GM19193 (cell line): Measurements from ENCODE around the gene CDC42EP3.

Source experiments
- POLR2A ChIP-seq: IDR thresholded peaks from 4 replicates; pipeline ENCODE4 v1.6.1; 2011; ENCODE audit not compliant: insufficient read depth, insufficient read length; ENCODE audit errors: extremely low read depth

Gene CDC42EP3, protein sequence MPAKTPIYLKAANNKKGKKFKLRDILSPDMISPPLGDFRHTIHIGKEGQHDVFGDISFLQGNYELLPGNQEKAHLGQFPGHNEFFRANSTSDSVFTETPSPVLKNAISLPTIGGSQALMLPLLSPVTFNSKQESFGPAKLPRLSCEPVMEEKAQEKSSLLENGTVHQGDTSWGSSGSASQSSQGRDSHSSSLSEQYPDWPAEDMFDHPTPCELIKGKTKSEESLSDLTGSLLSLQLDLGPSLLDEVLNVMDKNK

DNA sequence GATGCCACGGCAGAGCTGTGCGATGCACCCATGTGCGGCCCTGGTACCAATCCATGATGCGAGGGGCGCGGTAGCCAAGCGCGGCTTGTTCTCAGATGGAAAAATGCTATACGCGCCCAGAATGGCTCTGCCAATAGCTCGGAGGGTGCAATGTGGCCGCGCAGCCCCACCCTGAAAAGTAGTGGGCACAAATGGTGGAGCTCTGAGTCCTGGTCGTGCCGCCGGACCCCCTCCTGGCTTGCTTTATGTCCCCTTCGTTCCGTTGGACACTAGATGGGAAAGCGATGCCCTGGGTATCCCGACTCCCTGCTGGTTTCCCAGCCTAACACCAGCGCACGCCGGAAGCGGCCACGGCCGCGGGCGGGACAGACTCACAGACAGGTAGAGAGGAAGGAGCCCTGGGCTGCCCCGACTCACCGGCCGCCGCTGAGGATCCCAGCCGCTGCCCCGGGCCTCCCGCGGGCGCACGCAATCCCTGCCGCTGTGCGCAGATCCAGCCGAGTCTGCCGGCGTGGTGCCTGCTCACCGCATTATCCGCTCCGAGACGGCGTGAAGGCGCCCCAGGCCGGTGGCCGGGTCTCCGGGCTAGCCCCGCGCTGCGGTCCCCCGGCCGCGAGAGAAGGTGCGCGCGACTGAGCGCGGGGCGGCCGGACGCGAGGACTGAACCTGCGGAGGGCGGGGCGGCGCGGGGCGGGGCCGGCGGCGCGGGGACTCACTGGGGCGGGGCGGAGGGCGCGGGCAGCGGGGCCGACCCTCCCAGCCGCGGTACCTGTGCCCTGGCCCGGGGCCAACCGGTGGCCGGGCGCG lies at the start of gene CDC42EP3:
Gene CDC42EP3, minus strand, starts transcription at position 634 of the 807 bp plus-strand sequence. CDS start 25,055 bp downstream, outside the sequence.
- peak; percentile 92 for TF ChIP-seq POLR2A

DNA sequence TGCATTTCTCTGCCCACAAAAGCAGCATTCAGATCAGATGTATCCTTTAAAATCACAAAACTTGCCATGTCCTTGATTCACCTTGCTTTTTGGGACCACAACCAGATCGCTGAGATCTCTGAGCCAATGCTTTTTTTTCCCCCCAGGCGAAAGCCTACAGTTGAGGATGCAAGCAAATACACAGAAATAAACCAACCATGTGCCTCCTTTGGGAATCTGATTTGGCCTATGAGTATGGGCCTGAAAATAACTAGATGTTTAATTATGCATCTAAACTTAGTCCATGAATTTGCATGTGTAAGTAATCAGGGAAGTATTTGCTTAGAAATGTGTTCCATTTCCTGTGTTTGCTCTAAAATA lies 49.7 kb upstream of the CDC42EP3 start:
- no peak for TF ChIP-seq POLR2A

DNA sequence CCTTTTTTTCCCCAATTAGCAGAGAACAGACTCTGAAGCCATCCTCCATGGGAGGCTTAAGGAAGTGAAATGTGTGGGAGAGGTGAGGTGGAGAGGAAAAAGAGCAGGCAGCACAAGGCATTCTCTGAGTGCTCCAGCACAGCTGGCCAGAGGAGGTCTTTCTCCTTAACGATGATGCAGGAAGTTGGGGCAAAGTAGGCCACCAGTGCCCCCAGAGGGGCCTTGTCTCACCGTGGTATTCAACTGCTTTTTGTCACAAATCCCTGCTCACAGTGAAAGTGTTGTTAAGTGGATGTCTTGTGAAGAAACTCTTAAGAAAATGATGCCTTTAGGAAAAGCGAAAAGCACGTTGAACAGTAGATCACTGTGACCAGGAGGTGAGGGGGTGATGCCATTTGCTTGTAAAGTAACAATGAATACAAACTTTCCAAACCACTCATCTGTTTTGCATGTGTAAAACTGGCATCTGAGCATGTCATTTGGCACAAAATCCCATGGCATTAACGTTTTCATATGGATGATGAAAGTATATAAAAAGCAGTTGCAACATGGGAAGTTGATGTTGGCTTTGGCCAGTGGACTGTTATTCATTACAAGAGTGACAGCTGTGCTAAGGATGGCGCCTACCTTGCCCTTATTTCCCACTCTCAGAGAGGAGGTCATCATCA lies 49.2 kb upstream of the CDC42EP3 start:
- TF ChIP-seq POLR2A: no peak

DNA sequence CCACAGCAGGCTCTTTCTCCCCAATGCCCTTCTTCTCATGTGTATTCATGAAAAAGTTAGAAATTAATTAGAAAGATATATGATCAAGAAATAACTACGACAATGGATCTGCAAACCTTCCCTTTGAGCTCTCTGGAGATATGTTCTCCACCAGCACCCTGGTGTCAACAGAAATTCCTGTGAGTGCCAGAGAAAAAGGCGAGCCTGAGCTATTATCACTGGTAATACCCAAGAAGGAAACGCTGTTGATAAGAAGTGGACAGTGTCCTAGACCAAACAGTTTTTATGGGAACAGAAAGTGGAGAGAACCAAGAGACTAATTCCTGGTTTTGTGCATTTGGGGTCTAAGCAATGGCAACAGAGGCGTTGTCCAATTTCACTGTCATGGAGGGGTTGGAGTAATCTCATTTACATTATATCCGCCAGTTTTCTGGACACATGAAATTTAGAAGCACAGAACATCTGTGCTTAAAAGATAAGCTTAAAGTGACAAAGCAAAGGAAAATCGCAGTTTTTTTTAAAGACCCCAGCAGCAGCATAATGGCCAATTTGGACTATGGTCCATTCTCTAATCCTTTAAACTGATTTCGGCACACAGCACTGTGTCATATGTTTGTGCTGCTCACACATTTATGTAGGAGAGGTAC lies 47.2 kb upstream of the CDC42EP3 start:
- no peak for TF ChIP-seq POLR2A

DNA sequence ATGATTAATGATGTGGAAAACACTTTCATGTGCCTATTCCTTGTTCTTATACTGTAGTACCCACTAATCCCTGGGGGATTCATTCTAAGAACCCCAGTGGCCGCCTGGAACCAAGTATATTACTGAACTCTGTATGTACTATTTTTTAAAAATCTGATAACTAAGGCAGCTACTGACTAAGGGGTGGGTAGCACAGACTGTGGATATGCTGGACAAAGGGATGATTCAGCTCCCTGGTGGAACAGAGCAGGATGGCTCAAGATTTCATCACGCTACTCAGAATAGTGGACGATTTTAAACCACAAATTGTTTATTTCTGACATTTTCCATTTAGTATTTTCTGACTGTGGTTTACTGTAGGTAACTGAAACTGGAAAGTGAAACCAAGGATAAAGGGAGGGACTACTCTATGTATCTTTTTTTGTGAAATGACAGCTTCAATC lies 41.8 kb upstream of the CDC42EP3 start:
- TF ChIP-seq POLR2A: no peak

DNA sequence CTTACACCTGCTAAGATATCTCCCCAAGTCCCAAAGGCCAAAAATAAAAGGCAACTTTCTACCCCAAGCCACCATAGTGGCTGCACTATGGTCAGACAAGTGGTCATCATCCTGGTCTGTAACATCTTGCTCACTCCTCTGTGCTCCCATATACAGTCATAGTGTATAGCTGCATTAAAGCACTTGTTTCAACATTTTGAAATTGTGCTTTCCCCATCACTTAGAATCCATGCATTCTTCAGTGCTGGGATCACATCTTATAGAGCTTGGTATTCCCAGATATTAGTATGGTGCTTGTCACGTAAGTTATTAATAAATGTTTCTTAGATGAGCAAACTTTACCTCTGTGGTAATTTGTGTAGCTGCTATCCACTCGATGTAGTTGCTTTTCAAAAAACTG lies 40.4 kb upstream of the CDC42EP3 start:
- TF ChIP-seq POLR2A: no peak

DNA sequence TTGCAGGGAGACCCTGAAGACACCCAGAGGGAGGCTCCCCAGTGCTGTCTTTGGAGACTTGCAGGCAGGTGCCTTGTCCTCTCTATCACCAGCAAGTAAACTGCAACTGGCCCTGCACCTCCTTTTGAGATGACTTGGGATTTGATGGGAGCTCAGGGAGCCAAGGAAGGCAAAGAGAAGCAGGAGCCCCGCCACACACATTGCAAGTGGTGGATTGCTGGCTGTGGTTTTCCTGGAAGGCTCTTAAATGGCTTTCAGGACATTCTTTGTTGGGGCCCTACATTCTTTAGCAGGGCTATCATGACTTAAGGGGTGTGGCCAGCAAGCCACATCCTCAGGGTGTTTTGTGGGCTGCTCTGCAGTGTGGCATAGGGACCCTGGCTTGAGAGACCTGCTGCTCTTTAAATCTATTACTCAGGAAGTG lies 39.9 kb upstream of the CDC42EP3 start:
- TF ChIP-seq POLR2A: no peak

DNA sequence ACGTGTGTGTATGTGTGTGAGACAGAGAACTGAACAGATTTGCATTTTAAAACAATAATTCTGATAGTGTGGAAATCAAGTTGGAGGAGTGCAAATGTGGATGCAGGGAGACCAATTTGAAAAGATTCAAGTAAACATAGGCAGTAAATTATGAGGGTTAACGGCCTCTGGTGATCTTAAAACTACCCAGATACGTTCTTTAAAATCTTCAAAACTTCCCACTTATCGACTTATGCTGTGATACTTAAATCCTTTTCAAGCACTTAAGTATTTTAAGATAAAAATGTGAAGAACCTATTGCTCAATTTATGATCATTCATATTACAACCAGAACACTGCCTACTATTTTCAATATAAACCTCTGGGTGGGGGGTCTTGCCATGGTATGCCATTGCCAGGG lies 37.7 kb upstream of the CDC42EP3 start:
- TF ChIP-seq POLR2A: no peak

DNA sequence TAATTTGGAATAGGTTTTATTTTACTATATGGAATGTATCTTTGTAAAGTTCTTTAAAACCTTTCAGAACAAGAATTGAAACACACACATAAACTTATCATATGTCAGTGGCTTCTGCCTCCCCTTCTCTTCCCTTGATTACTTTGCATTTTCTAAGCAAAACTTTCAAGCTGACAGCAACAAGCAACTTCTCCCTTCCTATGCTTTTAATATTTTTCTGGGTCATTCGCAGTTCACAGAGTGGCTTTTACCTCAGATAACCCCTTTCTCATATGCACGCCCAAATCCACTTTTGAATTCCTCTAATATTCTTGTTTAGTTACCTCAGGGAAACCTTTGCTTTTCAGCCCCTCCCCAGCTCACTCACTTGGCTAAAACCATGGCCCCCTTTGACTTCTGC lies 36.7 kb upstream of the CDC42EP3 start:
- no peak for TF ChIP-seq POLR2A

DNA sequence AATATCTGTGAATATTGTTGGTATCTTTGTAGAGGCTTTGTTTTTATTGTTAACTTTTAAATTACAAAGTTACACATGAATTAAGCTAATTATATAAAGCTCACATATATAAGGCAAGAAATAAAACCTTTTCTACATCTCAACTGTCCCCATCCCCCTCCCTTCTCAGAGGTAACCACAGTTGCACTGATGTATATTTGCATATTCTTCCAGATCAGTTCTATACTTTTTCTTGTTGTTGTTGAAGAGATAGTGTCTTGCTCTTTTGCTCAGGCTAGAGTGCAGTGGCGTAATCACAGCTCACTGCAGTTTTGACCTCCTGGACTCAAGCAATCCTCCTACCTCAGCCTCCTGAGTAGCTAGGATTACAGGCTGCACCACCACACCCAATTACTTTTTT lies 36.0 kb upstream of the CDC42EP3 start:
- TF ChIP-seq POLR2A: no peak

DNA sequence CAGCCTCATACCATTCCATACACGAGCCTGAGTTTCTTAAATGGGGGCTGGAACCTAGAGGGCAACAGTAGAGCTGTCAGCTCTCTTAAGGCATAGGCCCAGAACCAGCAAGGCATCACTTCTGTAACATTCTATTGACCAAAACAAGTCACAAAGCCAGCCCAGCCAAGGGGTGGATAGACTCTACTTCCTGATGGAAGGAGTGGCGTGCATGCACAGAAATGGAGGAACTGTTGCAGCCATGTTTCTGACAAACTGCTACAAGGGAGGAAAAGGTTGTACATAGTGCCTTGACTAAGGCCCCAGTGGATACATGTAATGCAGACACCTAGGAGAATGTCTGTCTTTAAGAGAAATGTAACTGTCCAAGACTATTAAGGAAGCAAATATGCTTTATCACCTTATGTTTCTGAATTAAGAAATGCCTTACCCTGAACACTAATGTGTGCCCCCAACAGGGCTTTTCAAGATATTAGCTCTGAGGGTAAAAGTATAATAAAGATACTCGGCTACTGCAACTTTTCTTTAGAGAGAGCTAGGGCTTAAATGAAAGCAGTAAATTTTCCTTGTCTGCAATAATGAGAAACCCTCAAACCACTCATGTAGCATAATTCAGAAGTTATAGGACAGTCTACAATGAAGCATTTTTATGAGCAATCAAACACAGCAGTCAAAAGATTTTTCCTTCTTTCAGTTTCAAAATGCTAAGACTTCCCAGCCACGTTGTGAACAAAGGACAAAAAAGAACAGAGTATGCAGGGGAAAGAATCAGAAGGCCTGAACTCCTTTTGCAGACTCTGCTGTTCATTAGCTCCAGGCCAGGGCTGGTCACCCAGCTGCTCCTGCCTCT lies 35.1 kb upstream of the CDC42EP3 start:
- no peak for TF ChIP-seq POLR2A

DNA sequence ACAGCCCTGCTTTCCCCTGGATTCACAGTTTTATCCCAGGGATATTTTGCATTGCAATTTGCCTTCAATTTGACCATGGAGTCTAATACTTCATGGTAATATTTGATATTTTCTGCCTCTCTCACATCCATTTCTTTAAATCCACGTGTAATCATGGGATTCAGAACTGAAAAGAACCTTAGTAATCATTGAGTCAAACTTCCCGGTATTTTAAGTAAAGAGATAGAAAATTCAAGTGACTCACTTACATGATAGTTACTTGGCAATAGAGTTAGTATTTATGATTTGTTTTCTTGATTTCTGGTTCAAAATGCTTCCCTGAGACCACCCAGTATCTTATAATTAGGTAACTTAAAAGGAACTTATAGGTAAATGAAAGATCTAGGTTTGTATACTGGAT lies 33.7 kb upstream of the CDC42EP3 start:
- TF ChIP-seq POLR2A: no peak

DNA sequence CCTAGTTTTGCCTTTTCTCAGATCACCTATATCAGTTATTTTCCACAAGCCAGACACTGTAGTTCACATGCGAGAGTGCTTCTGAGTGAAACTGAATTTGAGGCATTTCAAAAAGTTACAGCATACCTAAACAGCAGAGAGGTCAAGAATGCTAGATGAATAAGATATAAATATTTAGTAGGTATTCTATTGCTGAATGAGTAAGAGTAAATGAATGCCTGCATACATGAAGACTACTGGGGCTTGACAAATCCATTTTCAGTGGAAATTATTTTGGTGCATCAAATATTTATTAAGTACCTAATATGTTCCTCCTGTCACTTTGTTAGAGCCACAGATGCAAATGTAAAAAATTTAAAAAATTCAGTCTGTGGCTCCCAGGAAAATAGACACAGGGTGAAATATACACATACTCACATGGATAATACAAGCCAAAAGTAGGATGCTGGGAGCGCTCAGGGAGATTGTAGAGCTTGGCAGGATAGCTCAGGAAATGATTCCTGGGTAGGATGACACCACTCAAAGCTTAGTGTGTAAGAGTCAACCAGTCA lies 27.6 kb upstream of the CDC42EP3 start:
- TF ChIP-seq POLR2A: no peak

DNA sequence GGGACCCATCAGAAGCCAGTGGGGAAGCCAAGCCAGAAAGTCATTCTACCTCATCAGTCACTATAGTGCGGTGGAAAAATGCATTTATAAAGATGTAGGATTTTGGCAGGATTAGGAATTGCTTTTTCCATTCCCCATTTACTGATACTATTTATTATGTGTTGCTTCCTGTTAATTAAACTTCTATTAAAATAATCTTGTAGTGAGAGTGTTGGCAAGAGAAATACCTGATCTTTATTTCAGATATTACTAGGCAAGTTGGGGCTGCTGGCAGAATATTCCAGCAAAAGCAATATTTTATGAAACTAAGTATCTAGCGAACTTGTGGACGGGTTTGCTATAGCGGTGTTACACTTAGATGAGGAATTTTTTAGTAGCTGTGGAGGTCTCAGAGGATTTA lies 23.9 kb upstream of the CDC42EP3 start:
- TF ChIP-seq POLR2A: no peak
